ENCODE data around the gene EHD3.
"Not testable (repeated sequence)": the region's sequence is repeated elsewhere in the genome, so short reads cannot be mapped to it uniquely, and the experiment has no call there.

The EHD3 gene

DNA sequence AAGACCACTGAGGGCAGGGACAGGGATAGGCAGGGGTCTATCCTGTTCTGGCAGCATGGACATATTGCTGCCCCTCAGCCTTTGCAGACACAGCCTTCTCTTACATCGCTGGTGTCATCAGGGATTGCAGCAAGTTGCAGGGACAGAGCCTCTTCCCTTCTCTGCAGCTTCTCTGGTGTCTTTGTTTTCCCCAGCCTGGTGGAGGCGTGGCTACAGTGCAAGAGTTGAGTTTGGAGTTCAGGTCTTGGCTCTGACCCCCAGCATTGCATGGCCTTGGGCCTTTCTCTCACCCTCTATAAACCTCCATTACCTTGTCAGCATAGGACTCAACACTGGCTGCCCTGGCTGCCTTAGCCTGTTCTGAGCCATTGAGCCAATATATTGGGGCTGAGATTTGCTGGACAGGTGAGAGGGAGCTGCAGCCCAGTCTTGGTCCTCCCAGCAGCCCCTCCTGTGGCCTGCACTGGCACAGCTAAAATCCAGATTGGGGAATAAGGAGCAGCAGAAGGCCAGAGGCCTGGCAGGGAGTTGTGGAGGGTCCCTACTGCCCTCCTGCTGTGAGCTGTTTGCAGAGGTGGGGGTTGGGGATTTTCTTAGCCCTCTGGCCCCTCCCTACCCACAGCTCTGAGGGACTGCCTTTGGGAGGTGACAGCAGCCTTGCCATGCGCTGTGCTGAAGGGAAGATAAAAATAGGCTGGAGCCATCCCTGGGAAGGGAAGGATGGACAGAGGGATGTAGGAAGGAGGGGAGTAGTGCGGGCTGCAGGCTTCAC, 22.8 kb downstream of the EHD3 start:
- no peak for DNase-seq

DNA sequence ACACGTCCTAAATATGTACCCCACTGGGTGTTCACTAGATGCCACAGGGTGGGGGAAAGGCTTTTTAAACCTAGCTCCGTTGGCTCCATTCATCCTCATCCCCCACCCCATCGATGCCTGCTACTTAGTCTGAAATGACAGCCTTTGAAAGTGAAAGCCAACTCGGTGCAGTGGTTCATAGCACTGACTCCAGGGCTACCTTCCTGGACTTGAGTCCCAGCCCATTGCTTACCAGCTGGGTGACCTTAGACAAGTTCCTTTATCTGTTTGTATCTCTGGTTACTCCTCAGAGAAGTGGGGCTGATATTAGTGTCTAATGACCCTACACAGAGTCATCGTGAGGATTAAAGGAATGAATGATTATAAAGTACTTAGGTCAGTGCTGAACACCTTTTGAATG, 24.4 kb downstream of the EHD3 start:
- DNase-seq: no peak

DNA sequence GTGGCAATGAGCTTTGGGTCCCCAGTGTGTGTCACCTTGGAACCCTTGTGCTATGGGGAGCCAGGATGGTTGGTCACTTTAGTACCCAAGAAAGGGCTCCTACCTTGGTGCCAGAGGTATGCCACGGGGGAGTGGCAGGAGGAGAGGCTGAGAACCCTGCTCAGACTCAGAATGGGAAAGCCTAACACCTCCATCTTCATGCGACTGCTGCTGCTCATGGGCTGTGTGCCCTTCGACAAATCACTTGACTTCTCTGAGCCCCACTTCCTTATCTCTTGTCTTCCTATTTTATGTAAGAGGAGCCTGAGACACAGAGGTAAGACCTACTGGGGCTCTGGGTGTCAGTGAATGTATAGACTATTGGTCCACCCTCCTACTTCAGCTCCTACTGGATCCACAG, 25.1 kb downstream of the EHD3 start:
- DNase-seq: no peak

DNA sequence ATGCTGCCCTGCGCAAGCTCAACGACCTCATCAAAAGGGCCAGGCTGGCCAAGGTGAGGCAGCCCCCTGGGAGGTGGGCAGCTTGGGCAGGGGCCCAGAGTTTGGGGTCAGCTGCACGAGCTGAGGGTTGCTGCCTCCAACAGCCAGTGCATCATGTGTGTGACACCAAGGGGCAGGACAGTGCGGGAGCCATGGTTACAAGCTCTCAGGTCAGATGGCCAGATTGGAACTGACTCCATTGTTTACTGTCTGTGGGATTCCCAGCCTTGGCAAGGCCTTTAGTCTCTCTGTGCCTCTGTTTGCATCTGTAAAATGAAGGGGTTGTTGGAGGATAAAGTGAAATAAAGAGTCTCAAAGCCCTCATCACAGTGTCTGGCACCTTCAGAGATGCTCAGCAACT, 26.9 kb downstream of the EHD3 start:
- DNase-seq: no peak

DNA sequence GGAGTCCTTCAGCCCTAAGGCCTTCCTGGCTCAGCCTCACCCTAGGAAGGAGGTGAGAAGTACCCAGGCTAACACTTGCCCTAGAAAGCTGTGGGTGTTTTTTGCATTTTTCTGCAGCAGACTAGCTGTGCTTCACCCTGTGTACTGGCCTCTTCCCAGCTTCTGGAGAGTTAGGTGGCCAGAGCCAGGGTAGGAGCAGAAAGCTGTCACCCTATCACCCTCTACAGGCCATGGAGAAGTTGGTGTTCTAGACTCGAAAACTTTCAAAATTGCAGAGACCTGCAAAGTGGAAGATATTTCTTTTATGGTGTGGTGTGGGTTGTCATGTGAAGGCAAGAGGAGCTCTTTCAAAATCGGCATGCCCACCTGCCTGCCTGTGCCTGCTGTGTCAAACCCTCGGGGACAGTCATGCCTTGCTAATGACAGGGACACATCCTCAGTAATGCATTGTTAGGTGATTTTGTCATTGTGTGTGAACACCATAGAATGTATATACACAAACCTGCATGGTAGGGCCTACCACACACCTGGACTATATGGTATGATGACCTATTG, 29.8 kb downstream of the EHD3 start:
- DNase-seq: no peak

DNA sequence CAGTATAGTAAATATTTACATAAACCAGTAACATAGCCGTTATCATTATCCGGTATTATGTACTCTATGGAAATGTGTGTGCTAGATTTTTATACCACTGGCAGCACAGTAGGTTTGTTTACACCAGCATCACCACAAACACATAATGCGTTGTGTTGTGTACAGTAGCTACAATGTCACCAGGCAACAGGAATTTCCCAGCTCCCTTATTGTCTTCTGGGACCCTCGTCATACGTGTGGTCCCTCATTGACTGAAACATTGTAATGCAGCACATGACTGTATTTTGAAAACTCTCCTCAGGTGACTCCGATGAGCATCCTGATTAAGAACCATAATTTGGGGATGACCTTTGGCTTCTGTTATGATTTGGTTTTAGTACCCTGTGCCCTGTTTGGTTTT, 31.3 kb downstream of the EHD3 start:
- no peak for DNase-seq

DNA sequence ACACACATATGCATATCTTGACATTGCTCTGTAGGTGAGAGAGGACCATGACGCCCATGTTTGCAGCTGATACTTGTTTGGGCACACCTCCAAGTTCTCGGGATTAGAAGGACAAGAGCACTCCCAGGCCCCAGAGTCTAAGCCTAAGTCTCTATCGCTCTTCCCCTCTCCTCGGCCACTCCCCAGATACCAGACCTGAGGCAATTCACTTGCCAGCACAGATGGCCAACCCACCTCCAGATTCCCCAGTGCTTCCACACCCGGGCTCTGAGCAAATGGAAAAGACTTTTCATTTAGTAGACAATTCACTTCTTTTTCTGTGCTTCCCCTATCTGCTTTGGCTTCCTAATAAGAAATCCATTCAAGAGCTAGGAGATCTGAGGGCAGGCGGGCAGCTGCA, 32.9 kb downstream of the EHD3 start:
- no peak for DNase-seq

DNA sequence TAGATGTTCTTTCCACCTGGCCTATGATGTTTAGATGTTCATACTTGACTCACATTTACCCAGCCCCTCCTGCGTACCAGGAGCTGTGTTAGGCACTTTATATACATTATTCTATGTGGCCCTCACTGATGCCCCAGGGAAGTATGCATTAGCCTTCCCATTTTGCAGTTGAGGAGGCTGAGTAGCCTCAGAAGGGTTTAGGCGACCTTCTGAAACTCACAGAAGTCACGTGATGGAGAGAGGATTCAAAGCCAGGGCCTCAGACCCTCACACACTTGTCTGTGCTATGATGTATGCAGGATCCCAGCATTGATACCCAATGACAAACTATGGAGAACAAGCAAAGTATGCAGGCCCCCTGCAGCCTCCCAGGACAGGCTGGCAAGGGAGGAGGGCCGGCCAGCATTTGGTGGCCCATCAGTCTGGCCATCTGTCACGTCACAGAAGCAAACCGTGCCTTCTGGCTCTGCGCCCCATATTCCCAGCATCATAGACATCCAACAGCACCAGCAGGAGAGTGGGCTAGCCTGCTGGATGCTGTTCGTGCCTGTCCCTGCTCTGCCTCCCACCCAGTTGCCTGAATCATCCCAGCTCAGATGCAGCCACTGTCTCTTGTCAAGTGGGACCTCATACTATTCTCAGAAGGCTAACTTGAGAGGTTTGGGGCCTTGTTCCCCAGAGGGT, 33.6 kb downstream of the EHD3 start:
- no peak for DNase-seq

DNA sequence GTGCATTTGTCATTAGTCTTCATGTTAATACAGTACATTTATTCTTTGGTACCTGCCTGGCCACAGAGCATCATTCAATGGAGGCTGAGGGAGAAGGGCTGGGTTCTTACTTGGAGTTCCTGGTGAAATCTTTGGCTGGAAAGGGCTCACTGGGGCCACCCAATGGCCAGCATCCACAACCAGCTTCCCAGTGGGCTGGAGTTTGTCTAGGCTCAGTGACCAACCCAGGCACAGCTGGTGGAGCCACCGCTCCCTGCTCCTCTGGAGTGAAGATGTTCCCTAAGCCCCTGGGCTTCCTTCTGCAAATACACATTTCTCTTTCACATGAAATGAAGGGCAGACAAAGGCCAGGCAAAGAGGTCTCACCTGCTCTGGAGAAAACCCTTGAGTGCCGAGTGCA, 34.4 kb downstream of the EHD3 start:
- DNase-seq: no peak

DNA sequence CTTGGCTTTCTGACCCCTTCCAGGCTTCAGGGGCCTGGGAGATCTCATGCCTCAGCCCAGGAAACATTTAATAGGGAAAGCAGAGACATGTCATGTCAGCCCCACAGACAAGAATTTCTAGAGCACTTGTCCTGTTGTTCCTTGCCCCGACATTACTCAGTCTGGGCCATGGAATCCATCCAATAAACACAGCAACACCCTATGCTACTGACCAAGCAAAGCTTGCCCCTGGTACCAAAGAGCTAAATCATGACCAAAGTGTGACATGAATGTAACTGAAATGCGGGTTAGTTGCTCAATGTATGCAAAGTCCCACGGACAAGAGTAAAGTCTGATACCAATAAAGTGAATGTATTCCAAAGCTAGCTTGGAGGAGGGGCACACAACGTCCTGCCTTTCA, 35.1 kb downstream of the EHD3 start:
- no peak for DNase-seq

DNA sequence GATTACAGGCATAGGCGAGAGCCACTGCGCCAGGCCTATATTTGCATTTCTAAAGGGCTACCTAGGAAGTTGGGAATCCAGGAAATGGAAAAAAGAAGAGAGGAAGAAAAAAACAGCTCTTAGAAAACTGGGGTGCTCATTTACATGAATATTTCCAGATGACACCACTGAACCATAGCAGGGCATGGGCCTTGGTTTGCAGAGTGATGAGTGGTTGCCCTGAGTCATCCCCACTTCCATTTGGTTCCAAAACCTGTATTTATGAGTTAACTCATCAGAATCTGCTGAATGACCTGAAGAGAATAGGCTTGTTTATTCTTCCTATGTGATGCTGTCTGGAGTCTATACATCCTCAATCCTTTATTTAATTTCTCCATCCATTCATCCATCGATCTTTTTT, 36.2 kb downstream of the EHD3 start:
- no peak for DNase-seq

DNA sequence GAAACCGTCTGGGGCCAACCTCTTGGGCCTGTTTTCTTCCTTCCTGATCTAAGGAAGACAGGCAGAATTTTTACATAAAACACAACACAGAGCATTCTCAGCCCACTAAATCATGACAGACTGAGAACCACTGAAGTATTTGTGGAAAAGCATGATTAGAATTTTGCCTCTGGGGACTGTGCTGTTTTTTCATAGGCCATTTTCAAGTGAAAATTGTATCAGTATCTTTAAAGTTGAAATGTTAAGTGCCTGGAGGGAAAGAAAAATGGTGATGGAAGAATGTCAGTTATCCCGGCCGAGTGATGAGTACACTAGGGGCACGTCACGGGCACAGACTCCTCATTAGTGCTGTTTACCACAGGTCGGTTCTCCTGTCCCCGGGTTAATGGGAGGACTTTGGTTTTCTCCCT, 36.9 kb downstream of the EHD3 start:
- DNase-seq: no peak

DNA sequence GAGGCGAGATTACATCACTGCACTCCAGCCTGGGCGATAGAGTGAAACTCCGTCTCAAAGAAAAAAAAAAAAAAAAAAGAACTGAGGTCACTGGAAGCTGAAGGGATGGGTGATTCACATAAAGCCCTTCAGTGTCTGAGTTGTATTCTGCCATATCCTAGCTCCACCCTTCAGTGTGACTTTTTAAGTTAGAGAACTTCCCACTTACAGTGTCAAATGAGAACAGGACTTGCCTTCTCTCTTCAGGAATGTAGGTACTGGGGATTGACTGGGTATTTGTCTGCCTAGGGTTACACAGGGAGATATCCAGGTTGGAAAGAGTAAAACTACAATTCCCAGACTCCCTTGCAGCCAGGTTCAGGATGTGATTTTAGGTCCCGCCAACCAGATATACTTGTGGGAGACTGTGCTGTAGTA, 37.9 kb downstream of the EHD3 start:
- no peak for DNase-seq

DNA sequence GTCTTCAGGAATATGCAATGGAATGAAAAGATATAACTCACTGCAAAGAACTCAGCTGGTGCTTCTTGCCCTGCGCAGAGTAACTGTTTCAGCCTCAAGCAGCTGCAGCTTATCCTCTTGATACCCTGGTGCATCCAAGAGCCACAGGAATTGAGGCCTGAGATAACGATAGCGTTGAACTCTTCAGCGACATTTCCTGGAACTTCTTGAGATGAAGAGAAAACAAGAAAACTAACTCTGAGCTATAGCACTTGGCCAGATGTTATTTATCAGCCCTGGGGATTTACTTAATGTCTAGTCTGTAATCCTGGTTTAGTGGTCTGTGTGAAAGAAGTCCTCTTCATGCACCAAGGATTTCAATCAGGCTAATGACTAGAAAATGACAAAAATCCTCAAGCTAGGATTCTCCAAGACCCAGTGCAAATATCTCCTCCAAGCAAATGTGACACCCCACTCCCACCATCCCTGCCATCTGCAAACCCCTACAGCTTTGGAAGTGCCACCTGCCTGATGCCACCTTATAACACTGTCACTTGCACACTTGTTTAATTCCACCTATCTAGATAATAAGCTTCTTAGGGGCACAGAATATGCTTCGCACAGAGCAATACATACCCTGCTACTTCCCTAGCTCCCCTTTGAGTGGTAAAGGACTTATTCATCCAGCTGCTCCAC, 40.6 kb downstream of the EHD3 start:
- no peak for DNase-seq

DNA sequence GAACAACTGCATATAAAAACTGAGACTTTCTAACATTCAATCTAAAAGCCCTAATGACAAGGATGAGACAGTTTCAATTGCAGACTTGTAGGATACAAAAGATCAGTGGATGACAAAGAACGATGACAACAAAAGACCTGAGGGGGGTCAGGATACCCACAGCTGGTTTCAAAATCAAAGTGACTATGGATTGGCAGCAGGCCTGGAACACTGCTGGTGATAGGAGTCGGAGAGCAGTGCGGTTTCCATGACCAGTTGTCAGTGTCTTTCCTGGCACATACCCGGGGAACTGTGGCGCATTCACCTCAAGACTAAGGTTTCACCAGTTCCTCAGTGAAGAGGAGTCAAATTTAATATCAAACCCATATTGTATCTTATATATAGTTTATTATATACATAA, 42.0 kb downstream of the EHD3 start:
- no peak for DNase-seq

DNA sequence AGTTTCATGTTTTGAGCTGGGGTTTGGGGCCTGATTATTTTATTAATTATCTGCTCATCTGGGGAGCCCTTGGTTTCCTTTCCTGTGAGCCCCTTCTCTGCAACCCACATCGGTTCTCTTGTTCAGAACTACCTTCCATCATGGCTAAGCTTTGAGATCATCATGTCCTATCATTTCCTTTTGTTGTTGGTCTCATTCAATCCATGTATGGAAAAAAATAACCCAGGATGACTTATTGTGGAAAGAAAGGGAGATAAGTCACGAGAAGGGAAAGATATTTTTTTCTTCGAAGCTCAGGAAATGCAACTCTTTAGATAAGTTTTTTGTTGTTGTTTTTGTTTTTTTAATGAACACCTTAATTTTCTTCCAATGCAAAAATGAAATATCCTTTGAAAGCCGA, 43.7 kb downstream of the EHD3 start:
- DNase-seq: no peak

DNA sequence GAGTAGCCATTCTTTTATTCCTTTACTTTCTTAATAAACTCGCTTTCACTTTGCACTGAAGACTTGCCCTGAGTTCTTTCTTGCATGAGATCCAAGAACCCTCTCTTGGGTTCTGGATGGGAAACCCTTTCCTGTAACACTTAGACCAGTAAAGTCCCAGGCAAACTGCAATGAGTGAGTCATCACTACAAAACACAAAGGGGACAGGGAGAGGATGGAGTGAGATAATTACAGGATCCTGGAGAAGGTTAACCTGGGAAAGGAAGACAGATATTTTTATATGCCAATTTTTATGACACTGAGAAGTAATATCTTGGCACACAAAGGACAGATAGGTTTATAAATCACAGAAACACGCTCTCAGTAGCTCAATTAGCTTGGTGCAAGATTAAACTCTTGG, 48.7 kb downstream of the EHD3 start:
- no peak for DNase-seq

DNA sequence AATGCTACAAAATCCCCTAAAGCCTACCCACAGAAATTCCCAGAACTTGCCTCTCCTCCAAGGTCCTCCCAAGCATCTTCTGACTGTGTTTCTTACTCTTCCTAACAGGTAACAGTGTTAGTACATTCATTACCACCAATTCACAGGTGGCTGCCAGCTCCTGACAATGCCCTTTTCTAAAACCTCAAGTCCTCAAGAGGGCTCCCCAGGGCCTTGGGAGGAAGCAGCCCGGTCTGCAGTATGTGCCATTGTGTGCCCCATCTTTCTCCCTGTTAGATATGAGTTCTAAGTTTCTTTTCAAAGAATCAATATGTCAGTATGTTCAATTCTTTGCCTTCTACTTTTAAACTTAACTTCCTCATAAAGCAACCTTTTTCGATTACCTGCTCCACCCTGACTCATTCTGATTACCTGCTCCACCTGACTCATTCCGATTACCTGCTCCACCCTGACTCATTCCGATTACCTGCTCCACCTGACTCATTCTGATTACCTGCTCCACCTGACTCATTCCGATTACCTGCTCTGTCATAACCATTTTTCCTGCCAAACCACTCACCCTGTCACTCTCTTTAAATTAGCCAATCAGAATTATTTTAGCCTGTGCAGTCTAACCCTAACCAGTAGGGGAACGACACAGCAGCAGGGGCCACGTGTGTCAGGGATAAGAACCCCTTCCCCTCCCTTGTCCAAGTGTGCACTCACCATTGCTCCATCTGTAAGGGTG, 49.4 kb downstream of the EHD3 start:
- DNase-seq: not testable (repeated sequence)

DNA sequence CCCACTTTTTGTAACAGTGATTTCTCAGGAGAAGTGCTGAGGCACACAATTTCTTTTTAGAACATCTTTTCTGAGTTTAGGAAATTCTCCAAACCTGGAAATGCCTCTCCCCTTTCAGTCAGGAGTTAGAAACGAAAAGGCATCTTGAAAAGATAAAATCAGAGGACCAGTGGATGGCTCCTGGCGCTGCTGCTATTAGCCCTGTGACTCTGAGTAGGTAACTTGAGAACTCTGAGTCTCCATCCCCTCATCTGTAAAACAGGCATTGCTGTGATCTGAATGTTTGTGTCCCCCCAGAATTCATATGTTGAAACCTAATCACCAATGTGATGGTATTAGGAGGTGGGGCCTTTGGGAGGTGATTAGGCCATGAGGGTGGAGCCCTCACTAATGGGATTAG, 50.2 kb downstream of the EHD3 start:
- DNase-seq: no peak

DNA sequence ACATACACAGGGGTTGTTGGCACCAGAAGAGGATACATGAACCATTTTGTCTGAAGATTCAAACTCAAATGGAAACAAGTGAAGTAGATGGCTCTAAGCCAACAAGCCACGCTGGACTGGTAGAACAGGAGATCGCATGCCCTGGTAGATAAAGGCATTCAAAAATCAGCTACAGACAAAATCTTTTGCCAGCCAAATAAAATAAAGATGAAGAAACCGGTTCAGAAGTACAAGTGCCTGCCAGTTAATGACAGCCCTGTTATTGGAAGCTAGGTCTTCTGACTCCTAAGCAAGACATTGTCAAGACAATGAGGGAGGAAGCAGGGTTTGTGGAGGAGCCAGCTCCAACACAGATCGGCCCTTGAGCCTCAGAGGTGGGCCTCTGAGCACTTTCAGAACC, 52.3 kb downstream of the EHD3 start:
- no peak for DNase-seq

DNA sequence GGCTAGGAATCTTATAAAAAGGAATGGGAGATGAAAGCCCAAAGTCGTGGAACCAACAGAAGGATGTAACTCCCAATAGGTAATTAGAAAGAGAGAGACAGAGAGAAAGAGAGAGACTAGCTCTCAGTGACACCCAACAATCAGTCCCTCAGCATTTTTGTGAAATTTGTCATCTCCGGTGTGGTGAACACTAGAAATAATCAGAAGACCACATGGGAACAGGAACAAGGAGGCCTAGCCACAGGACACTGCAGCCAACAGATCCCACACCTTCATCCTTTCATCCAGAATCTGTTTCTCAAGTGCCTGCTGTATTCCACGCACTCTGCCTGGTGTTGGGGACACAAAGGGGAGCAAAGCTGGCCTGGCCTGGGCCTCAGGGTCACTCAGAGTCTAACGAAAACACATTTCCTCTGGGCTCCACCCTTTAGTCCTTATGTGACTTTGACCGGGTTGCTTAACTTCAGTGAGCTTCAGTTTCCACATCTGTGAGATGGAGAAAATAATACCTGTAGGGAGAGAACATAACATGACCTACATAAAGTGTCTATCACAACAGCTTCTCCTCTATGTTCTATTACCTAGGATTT, 53.1 kb downstream of the EHD3 start:
- DNase-seq: no peak

DNA sequence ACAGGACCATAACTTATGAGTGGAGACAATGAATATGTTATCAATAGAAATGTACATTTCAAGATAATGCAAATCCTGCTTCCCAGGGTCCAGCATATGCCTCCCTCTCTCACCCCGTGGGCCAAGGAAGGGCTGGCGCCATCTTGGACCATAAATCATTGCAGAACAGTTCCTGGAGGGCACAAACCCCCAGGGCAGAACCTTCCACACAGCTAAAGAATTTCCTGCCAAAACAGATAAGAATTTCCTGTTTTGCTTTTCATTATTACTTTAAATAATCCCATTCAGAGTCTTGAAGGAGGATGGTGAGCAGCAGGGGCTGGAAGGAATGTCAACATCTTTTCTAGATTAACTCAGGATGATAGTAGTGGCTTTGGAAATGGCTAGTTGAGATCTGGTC, 53.7 kb downstream of the EHD3 start:
- no peak for DNase-seq

DNA sequence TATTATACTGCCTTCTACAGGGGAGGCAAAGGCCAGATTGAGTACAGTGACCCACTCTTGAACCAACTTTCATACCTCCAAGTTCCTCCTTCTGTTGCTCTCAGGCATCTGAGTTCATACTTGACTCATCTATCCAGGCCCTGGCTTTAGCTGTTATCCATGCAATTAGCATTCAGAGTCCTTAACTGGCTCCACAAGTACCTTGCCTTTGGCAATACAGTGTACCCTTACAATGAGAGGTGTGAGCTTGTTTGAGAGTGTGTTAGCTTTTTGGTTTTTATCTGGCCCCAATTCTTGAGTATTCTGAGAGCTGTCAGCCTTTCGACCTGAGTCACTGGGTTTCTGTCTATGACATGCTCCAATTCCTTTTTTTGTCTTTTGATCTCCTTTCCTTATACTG, 60.2 kb downstream of the EHD3 start:
- DNase-seq: no peak
